ENCODE results near the gene KCTD15.

KCTD15 gene

DNA sequence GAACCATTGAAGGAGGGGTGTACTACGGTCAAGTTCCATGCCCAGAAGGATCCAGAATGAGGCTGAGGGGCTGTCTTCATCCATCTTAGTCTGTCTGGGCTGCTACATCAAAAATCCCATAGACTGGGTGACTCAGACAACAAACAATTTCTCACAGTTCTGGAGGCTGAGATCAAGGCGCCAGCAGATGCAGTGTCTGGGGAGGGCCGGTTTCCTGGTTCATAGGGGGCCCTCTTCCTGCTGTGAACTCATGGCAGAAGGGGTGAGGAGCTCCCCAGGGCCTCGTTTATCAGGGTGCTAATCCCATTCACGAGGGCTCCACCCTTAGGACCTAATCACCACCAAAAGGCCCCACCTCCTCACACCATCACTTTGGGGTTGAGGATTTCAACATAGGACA, 14.7 kb upstream of the KCTD15 start:
- TF ChIP-seq, protein P1, sequence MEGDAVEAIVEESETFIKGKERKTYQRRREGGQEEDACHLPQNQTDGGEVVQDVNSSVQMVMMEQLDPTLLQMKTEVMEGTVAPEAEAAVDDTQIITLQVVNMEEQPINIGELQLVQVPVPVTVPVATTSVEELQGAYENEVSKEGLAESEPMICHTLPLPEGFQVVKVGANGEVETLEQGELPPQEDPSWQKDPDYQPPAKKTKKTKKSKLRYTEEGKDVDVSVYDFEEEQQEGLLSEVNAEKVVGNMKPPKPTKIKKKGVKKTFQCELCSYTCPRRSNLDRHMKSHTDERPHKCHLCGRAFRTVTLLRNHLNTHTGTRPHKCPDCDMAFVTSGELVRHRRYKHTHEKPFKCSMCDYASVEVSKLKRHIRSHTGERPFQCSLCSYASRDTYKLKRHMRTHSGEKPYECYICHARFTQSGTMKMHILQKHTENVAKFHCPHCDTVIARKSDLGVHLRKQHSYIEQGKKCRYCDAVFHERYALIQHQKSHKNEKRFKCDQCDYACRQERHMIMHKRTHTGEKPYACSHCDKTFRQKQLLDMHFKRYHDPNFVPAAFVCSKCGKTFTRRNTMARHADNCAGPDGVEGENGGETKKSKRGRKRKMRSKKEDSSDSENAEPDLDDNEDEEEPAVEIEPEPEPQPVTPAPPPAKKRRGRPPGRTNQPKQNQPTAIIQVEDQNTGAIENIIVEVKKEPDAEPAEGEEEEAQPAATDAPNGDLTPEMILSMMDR (conservative IDR thresholded peaks at IDR 0.05; ENCODE audit: low read depth, low read length): no peak
- H3K4me3 ChIP-seq (ENCODE audit: low read length): no peak overlapping the region
- DNase-seq (ENCODE audit: low read depth): no peak

DNA sequence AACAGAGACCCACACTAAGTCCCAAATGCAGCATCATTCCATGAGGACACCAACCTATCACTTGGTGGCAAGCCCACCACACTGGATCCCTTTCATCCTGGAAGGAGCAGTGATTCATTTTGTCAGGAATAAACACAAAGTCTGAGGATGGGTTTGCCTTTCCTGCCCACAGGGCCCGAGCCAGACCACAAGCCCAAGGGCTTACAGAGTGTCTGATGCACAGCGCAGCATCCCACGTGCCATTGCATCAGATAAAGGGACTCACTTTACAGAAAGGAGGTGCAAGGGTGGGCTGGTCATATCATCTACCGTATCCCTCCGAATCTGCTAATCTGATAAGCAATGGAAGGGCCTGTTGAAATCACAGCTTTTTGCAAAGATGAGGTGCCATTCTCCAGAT, 12.2 kb upstream of the KCTD15 start:
- TF ChIP-seq, protein P1 (conservative IDR thresholded peaks at IDR 0.05; ENCODE audit: low read depth, low read length): no peak
- no peak for DNase-seq (ENCODE audit: low read depth)
- H3K4me3 ChIP-seq (ENCODE audit: low read length): no peak overlapping the region

DNA sequence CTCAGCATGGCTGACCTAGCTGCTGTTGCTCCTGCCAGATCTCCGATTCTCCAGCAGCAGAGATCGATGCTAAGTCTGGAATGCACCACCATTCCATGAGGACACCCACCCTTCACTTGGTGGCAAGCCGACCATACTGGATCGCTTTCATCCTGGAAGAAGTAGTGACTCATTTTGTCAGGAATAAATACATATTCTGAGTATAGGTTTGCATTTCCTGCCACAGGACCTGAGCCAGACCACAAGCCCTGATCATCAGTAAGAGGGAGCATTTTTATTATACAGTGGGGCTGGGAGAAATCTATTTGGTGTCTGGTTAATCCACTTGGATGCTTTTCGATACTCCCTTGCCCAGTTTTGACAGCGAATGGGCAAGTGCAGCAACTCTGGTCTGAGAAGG, 10.9 kb upstream of the KCTD15 start:
- DNase-seq (ENCODE audit: low read depth): no peak
- TF ChIP-seq, protein P1 (conservative IDR thresholded peaks at IDR 0.05; ENCODE audit: low read depth, low read length): no peak
- no peak overlapping the region for H3K4me3 ChIP-seq (ENCODE audit: low read length)

DNA sequence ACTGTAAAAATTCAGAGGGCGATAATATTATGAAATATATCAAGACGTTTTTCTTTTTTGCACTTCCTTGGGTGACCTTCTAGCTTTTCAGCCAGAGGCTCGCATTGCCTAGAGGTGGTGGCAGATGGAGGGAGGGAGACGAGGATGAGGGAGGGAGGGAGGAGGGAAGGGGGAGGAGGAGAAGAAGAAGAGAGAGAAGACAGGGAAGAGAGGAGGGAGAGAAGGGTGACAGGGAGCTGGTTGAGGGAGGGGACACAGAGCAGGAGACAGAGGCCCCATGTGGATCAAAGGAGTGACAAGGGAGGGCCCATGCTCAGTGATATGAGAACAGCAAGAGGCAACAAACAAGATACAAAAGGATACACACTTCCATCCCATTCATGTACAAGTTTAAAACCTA, 8.0 kb upstream of the KCTD15 start:
- no peak overlapping the region for H3K4me3 ChIP-seq (ENCODE audit: low read length)
- DNase-seq (ENCODE audit: low read depth): no peak
- TF ChIP-seq, protein P1 (conservative IDR thresholded peaks at IDR 0.05; ENCODE audit: low read depth, low read length): no peak

DNA sequence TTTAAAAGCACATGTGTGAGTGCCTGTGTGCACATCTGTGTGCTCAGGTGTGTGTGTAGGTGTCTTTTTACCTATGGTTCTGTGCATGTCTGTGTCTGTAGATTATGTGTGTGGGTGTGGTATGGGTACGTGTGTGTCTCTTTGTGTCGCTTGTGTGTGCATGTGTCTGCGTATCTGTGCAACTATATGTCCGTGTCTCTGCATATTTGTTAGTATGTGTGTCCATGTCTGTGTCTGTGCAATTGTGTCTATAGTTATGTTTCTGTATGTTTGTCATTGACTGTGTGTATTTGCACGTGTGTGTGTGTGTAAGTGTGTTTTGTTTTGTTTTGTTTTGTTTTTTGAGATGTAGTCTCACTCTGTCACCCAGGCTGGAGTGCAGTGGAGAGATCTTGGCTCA, 7.3 kb upstream of the KCTD15 start:
- DNase-seq (ENCODE audit: low read depth): no peak
- H3K4me3 ChIP-seq (ENCODE audit: low read length): no peak overlapping the region
- TF ChIP-seq, protein P1 (conservative IDR thresholded peaks at IDR 0.05; ENCODE audit: low read depth, low read length): no peak

DNA sequence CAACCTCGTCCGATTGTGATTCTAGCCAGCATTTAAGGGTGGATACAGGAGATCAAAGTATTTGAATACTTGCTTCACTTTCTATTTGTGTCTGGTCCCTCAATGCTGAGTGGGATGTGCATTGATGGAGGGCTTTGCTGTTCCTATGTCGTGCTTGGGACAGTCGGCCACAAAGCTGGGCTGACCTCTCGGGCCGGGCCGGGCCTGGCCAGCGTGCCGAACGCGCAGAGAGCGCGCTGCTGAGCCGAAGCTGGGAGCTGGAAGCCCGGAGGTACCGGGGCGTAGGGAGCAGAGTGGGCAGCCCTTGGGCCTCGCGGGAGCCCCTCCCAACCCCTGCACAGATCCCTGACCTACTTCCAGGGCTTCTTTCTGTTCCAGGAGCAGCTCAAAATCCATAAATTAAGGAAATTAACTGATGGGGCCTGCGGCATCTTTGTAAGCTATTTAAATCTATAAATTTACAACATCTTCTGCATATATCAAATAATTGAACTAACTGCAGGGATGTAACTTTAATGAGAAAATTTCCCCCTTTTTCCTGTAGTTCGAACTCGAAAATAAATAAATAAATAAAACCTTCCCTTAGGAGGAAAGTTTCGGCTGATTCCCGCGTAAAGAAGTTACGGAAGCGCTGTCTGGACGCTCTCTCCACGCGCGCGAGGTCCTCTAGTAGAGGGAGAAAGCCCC, 1.8 kb upstream of the KCTD15 start:
- no peak for DNase-seq (ENCODE audit: low read depth)
- peak overlapping the region; percentile 54 for H3K4me3 ChIP-seq (ENCODE audit: low read length)
- TF ChIP-seq, protein P1 (conservative IDR thresholded peaks at IDR 0.05; ENCODE audit: low read depth, low read length): no peak

DNA sequence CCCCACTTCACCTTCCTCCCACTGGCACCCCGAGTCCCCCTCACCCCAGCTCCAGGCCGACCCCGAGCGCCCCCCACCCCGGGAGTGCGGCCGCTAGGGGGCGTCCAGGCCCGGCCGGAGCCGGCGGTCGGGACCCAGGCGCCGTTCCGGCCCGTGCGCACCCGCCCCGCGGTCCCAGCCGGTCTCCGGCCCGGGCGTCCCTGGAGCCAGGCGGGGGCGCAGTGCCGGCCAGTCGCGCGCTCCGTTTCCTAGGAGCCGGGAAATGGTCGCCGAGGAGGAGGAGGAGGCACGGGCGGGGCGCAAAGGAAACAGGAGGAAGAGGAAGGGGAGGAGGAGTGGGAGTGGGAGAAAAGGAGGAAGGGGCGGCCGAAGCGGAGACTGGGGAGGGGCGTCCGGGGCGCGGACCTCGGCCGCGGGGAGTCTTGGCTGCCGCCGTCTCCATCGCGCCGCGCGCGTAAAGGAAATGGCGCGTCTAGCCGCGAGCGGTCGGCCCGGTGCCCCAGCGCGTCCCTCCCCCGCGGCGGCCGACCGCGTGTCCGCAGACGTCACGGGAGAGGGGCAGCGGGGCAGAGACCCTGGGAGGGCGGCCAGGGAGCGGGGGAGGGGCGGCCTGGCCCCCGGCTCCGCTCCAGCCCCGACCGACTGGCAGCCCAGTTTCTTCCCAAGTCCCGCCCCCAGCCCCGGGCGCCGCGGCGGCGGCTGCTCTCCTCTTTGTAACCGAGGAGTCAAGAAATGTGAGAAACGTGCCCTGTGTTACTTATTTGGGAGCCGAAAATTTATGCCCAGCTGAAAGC, 1.1 kb upstream of the KCTD15 start:
- H3K4me3 ChIP-seq (ENCODE audit: low read length): peak overlapping the region; percentile 59
- DNase-seq (ENCODE audit: low read depth): no peak
- TF ChIP-seq, protein P1 (conservative IDR thresholded peaks at IDR 0.05; ENCODE audit: low read depth, low read length): peak; percentile 65
